Activated CD4-positive, alpha-beta T cell treated with anti-CD3 and anti-CD28 coated beads for 1 hour (primary cell): ENCODE results near the gene B3GALT4.

Source experiments
- DNase-seq: peaks from one replicate; pipeline ENCODE4 v3.0.0-alpha.2; 2020

The B3GALT4 gene

GRCh38 chr6:33292996-33293682 is 16.2 kb downstream of the B3GALT4 start:
- DNase-seq = no peak

- no peak for DNase-seq
Observed at GRCh38 chr6:33294086-33294823, 17.3 kb downstream of the B3GALT4 start.

- no peak for DNase-seq
Observed at GRCh38 chr6:33295621-33296369, 18.9 kb downstream of the B3GALT4 start.

- DNase-seq = no peak
Observed at GRCh38 chr6:33296797-33297405, 20.0 kb downstream of the B3GALT4 start.

DNA sequence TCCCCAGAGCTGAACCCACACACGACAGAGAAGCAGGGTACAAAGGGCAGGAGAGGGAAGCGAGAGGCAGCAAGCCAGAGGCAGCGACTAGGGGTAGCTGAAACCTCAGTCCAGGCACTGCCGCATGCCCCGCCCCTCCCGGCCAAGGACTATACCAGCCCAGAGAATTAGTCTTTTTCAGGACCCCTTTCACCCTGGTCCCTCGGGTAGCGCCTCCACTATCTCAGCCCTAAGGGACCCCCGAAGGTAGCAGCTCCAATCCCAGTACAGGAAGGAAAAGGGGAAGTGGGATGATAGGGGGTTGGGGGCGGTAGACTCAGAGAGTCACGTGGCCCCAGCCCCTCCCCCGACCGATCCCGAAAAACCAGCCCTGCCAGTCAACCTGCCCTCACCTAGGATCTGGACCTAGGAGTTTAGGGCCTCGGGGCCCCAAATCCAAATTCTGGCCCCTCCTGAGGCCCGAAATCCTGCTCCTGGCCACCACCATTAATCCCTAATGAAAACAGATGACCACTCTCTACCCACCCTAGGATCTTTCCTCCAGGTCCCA is 20.6 kb downstream of the B3GALT4 start:
- no peak for DNase-seq

GRCh38 chr6:33297956-33298772 is 21.2 kb downstream of the B3GALT4 start:
- DNase-seq = no peak

DNA sequence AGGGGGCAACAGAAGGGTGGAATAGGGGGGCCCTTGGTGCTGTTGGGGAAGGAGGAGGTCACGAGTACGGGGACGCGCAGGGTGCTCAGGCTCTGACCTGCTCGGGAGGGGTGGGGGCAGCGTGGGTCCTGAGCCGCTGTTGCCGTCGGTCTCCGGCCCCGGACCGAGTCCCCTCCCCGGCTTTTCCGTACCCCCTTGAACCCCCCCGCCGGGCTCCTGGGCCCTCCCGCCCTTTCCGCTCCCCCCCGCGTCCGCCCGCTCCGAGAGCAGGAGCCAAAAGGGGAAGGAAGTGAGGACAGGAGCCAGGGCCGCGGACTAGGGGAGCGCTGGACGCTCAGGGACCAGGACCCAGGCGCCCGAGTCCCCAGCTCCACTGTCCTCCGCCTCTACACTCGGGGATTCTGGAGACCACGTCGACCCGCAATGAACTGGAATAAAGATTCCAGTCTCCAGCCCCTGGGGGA is 21.9 kb downstream of the B3GALT4 start, which contains the start of gene RGL2:
Gene RGL2, minus strand, starts transcription at position 170 of the 464 bp plus-strand sequence. CDS start 332 bp downstream, outside the sequence.
- peak; percentile 48 for DNase-seq

GRCh38 chr6:33299237-33299944 is 22.5 kb downstream of the B3GALT4 start:
- DNase-seq = peak; percentile 90

DNA sequence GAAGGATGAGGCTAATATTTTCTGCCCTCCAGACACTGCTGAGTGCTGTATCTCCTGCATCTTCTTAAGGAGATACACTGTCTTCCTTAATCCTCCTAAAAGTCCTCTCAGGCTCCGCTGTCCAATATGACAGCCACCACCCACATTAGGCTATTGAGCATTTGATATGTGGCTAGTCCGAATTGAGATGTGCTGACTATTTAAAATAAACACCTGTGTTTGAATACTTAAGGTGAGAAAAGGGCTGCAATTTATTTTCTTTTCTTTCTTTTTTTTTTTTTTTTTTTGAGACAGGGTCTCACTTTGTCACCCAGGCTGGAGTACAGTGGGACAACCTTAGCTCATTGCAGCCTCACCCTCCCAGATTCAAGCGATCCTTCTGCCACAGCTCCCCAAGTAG is 25.0 kb downstream of the B3GALT4 start:
- DNase-seq = no peak

GRCh38 chr6:33304216-33304615 is 27.3 kb downstream of the B3GALT4 start:
- DNase-seq = no peak

DNA sequence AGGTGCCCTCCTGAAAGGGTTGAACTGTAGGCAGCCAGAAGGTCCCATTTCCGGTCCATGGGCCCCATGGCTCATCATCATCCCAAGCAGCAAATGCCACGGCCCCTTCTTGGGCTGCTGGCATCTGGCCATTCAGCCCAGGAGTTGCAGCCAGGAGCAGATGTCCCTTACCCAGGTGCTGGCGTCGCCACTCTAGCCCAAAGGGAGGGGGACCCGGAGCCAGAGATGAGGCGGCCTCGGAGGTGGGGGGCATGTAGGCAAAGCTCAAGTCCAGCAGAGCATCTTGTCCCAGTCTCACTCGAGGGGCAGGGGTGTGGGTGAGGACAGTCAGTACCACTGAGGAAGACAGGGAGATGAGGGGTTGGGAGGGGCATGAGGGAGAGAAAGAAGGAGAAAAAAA is 28.1 kb downstream of the B3GALT4 start:
- no peak for DNase-seq

DNA sequence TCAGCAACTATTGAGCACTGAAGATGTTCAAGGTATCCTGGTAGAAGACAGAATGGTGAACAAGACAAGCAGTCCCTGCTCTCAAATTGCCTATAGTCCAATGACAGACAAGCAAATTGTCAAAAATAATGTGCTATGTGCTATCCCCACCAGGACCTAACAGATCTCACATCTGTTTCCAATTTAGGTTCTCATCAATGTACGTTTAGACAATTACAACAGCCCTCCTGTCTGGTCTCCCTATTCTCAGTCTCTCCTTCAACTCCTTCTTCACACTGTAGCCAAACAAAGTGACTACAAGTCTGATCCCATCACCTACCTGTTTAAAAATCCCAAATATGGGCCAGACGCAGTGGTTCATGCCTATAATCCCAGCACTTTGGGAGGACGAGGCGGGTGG is 29.4 kb downstream of the B3GALT4 start:
- DNase-seq = no peak

DNA sequence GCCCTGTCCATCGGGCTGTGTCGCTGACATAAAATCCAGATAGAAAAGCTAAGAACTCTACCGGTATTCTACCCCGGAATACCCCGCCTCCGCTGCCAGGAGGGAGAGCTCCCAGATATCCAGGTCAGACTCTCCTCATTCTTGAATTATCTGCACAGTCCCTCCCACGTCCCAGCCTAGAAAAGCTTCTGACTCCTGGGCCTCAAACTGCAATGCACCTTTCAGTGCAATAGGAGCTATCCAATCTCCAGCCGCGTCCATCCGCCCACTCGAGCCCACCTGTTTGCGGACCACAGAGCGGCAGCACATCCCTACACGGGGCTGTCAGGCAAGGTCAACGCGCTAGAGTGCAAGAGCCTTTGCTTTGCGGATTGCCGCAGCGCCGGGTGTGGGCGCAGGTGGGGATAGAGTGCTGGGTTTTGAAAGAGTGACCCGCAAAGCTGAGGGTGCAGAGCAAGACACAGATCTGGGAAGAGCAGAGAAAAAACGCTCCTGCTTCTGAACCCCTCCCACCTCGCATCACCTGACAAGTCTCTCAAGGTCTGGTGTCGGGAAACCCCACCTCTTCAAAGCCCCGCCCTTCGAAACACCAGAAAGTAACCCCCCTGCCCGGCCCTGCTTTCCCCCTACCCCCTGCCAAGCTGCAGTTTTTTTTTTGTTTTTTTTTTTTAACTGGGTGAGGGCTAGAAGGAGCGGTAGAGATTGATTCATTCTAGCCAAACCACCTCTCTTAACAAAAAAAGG is 35.6 kb downstream of the B3GALT4 start:
- peak; percentile 78 for DNase-seq

- DNase-seq = no peak
Observed at GRCh38 chr6:33313105-33313708, 36.3 kb downstream of the B3GALT4 start.

- DNase-seq = peak; percentile 77
Observed at GRCh38 chr6:33313709-33314514, 37.0 kb downstream of the B3GALT4 start, which contains the start of gene TAPBP. Gene TAPBP (minus strand): TSS chr6:33314078. CDS start chr6:33314041, 37 bp downstream.

DNA sequence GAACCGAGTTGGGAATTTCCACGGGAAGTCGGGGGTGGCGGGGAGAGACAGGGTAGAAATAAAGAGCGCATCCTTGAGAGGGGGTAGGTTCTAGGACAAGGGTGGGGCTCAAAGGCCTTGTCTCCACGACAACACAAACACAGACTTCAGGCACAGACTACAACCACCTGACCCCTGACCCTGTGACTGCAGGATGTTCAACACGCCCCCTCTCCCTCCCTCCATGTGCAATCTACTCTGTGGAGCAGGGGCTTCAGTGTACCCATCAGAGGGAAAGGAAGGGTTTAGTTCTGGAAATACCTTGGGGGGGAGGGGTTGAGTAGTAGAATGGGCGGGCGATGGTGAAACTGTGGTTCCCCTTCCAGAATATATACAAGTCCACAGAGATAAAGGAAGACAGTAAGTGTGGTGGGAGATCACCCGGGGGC is 37.6 kb downstream of the B3GALT4 start:
- peak; percentile 55 for DNase-seq

GRCh38 chr6:33314943-33315792 is 38.2 kb downstream of the B3GALT4 start:
- no peak for DNase-seq
